GM13976 (cell line): ENCODE data around the gene WIPI1.

Experiments used
- DNase-seq: peaks from one replicate; pipeline ENCODE4 v3.0.0; 2012; ENCODE audit warnings: low spot score
- in situ Hi-C: fragments of 300-500 bp; cut with MboI; formaldehyde crosslinking; loops from one replicate; pipeline ENCODE4 v1.12.0; 2022; ENCODE audit warnings: low sequenced_read_pairs, mixed read lengths, inconsistent platforms; ENCODE audit not compliant: unreplicated experiment
- TF ChIP-seq, protein P1 (sequence below): IDR thresholded peaks from 2 replicates; pipeline ENCODE4 v1.5.1; 2012; ENCODE audit warnings: borderline replicate concordance, mild to moderate bottlenecking; ENCODE audit not compliant: insufficient read depth; ENCODE audit errors: extremely low read depth, missing control alignments, control extremely low read depth

Gene WIPI1

DNA sequence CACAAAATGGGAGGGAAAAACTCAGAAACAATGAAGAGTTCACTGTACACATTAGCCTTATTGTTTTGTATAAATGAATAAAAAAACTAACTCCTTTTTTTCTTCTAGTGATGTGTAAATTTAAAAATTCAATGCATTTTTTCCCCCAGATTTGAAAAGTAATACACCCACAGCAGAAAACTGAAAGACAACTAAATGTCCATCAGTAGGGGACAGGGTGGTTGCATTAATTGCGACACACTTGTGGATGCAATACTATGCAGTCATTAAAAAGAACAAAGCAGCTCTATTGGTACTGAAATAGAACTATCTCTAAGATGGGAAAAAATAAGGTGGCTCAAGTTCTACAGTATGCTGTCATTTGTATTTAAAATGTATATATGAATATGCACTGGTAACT is 13.7 kb upstream of the WIPI1 start:
- TF ChIP-seq, protein P1, sequence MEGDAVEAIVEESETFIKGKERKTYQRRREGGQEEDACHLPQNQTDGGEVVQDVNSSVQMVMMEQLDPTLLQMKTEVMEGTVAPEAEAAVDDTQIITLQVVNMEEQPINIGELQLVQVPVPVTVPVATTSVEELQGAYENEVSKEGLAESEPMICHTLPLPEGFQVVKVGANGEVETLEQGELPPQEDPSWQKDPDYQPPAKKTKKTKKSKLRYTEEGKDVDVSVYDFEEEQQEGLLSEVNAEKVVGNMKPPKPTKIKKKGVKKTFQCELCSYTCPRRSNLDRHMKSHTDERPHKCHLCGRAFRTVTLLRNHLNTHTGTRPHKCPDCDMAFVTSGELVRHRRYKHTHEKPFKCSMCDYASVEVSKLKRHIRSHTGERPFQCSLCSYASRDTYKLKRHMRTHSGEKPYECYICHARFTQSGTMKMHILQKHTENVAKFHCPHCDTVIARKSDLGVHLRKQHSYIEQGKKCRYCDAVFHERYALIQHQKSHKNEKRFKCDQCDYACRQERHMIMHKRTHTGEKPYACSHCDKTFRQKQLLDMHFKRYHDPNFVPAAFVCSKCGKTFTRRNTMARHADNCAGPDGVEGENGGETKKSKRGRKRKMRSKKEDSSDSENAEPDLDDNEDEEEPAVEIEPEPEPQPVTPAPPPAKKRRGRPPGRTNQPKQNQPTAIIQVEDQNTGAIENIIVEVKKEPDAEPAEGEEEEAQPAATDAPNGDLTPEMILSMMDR, result no peak
- no peak for DNase-seq
- in situ Hi-C loops, result no loop called here

DNA sequence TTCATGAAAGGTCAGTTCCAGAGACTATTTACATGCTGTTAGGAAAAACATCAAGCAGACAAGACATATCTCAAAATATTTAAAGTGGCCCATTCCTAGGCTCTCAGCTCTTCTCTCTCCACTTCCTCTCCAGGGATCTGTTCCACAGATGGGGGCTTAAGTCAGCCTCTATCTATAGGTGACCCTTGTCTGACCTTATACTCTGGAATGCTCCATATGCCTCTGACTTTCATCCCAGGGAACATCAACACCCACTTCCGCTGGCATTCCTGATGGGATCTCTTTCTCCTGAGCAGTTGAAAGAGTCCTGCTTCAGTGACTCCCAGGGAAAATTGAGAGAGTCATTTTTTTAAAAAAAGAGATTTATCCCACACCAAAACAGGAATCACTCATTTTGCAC is 11.5 kb upstream of the WIPI1 start:
- in situ Hi-C loops, result no loop called here
- TF ChIP-seq, protein P1, result no peak
- no peak for DNase-seq

DNA sequence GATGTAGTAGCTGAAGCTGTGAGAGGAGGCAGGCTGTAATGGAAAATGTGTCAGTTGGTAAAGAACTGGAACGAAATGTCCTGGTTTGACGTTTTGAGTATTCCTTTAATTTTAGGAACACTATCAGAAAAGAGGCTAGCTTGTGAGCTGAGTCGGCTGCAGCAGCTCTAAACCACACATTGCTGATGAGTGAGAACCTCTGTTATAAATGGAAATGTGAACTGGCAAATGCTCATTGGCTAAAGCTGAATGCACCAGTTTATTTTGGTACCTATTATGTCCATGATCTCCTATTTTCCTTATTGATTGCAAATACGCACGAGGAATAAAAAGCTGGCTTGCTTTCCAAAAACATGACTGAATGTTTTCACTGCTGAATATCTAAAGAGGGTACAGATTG is 11.0 kb upstream of the WIPI1 start:
- in situ Hi-C loops, result no loop called here
- no peak for DNase-seq
- TF ChIP-seq, protein P1, result no peak

DNA sequence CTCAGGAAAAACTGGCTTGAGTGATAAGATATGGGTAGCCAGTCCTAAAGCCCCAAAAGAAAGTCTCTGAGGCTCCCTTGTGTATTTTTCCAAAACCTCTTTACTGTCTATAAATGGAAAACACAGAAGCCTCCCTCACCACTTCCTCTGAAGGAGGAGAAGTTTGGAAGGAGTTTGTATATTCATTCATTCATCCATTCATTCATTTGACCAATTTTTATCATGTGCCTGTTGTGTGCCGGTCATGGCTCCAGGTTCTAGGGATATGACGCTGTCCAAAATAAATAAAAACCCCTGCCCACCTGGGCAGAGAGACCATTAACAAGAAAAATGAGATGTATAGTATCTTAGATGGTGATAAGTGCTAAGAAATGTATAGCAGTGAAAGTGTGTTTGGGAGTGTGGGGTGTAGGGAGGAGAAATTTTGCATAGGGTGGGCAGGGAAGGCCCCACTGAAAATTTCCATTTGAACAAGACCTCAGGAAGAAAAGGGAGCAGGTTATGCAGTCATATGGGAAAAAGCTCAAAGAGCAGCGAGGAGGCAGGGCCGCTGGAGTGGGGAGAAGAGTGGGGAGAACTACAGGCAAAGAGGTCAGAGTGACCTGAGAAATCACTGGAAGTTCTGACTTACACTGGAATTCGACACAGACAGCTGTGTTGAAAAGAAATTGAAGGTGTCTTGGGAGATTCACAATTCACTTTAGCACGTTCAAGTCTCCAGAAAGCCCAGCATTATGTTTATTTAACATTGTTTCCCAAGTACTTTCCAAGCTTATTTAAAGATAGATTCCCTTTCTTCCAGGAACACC is 6.1 kb upstream of the WIPI1 start:
- in situ Hi-C loops, result no loop called here
- TF ChIP-seq, protein P1, result no peak

DNA sequence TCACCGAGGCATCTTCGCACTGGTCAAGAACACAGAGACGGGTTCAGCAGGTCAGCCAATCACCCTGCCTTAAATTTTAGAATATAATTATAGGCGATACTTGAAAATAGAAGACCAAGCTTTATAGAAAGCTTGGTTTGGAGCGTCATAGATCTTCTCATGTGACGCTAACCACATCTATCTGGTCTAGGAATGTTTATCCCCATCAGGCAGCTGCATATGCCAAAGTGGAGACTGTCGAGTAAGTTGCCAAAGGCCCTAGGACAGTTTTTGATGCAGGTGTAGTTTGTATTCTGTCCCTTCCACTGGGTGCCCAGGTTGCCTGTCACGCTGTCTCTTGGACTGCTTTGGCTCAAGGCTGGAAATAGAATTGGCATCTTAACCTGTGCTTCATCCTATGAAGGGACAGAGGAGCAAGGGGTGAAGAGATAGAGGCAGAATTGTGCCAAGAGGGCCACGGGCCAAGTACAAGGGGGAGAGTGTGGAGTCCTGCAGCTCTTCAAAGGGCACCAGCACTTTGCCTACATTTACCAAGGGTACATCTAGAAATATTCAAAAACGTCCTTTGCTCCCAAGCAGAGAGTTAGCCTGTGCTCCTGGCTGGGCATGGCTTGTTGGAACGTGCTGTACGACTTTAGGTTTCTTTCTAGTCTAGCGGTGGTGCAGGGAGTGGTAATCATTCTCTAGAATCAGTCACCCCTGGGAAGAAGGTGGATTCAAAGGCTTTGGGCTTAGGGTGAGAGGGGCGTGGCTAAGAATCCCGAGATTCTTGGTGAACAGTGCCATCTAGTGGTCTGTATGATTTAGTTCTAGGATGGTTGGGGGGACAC is 5.3 kb upstream of the WIPI1 start:
- TF ChIP-seq, protein P1, result peak; percentile 52
- DNase-seq, result peak; percentile 71
- in situ Hi-C loops, result no loop called here

More for the DNA sequence above, 6.1 kb upstream of the WIPI1 start:
- DNase-seq, result no peak

DNA sequence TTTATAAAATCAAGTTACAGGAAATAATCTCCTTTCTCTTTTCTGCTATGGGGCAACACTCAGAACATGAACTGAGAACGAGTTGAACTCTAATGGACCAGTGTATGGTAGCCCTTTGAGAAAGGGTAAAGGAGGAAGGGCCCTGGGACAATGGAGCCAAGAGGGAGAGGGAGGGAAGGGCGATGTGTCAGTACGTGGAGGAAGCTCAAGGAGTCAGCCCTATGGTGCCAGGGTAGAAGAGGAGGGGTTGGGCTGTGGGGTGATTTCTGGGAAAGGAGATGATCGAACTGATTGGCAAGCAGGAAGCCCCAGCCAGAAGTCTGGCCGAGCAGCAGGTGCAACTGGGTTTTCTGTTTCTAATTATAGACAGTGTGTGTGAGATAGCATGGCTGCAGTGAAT is 4.3 kb upstream of the WIPI1 start:
- TF ChIP-seq, protein P1, result no peak
- in situ Hi-C loops, result no loop called here
- no peak for DNase-seq
